GM12878 (cell line): ENCODE results near the gene CXCL8. TPM values are rescaled to one million over a fixed set of nuclear protein-coding genes. Genes with fewer than 3 reads are reported as not detected.

Experiments used
- ATAC-seq: fragments of 200-7000 bp; cut with Tn5 transposase; 3 replicates; pipeline ENCODE4 v1.9.1; 2020; ENCODE audit warnings: mild to moderate bottlenecking, moderate library complexity
- BruUV-seq: library from RNA; stranded (reverse); fragments of 400-500 nt; replicated peaks from 2 replicates; lab custom pipeline; 2021; lab: Mats Ljungman, UMichigan
- CTCF ChIA-PET: fragments of 300-600 bp; sonication (Branson Sonifier 250); formaldehyde crosslinking; extraction: SDS; loops from one replicate; lab custom pipeline; 2021; ENCODE audit warnings: inconsistent platforms; lab: Yijun Ruan, JAX
- POLR2A ChIA-PET: fragments of 350-600 bp; formaldehyde crosslinking; extraction: SDS; loops from one replicate; lab custom pipeline; 2021; ENCODE audit warnings: inconsistent platforms; lab: Charles Lee
- RAD21 ChIA-PET: fragments of 300-600 bp; sonication (Branson Sonifier 250); formaldehyde crosslinking; loops from one replicate; lab custom pipeline; 2023; ENCODE audit warnings: antibody characterized with exemption; ENCODE audit not compliant: unreplicated experiment; lab: Charles Lee
- SMC1A ChIA-PET: fragments of 300-600 bp; sonication (Branson Sonifier 250); formaldehyde crosslinking; loops from one replicate; lab custom pipeline; 2023; ENCODE audit not compliant: unreplicated experiment, uncharacterized antibody; lab: Charles Lee
- DNase-seq: peaks from one replicate; pipeline ENCODE4 v3.0.0-alpha.2; 2011; ENCODE audit warnings: low read depth, low spot score
- FAIRE-seq: peaks from 3 replicates; lab custom pipeline; 2011; peaks lifted over from hg19 to GRCh38; lab: Jason Lieb, UNC
- H2AFZ ChIP-seq: 2 replicates; pipeline ENCODE4 v1.6.0; 2011; ENCODE audit warnings: low read depth, low read length, control low read depth; ENCODE audit not compliant: control insufficient read depth
- H3K27ac ChIP-seq: 2 replicates; pipeline ENCODE4 v1.5.1; 2011; ENCODE audit warnings: control low read depth; ENCODE audit not compliant: control insufficient read depth, insufficient read depth
- H3K27me3 ChIP-seq, 2 experiments: replicated peaks in 1 of 2; 2 replicates each; pipeline versions ENCODE4 v1.6.0 to v1.6.1; 2011; ENCODE audit warnings: low read length in 1 of 2; ENCODE audit not compliant: control insufficient read depth in 2 of 2, insufficient read depth in 2 of 2
- H3K36me3 ChIP-seq, 2 experiments: 2 replicates each; pipeline ENCODE4 v1.5.1; 2011; ENCODE audit warnings: low read length in 1 of 2; ENCODE audit not compliant: control insufficient read depth in 2 of 2, insufficient read depth in 2 of 2
- H3K4me1 ChIP-seq: 2 replicates; pipeline ENCODE4 v1.6.1; 2011; ENCODE audit warnings: mild to moderate bottlenecking, low read length, moderate library complexity, mixed read lengths; ENCODE audit not compliant: control insufficient read depth, insufficient read depth
- H3K4me2 ChIP-seq: 2 replicates; pipeline ENCODE4 v1.6.0; 2011; ENCODE audit warnings: control low read depth; ENCODE audit not compliant: control insufficient read depth, insufficient read depth
- H3K4me3 ChIP-seq: fragments of 200-600 bp; sonication (generic); 2 replicates; pipeline ENCODE4 v1.5.1; 2016
- H3K79me2 ChIP-seq: 2 replicates; pipeline ENCODE4 v1.6.0; 2011; ENCODE audit warnings: low read length; ENCODE audit not compliant: control insufficient read depth, insufficient read depth
- H3K9ac ChIP-seq: 2 replicates; pipeline ENCODE4 v1.8.0; 2011; ENCODE audit warnings: low read length, control low read depth, mixed read lengths; ENCODE audit not compliant: control insufficient read depth, insufficient read depth
- H3K9me3 ChIP-seq: replicated peaks from 3 replicates; pipeline ENCODE4 v1.5.1; 2011; ENCODE audit warnings: mild to moderate bottlenecking, low read length; ENCODE audit not compliant: control insufficient read depth, insufficient read depth
- H4K20me1 ChIP-seq: 2 replicates; pipeline ENCODE4 v1.6.0; 2011; ENCODE audit not compliant: control insufficient read depth, insufficient read depth
- ATF7 ChIP-seq: fragments of 450-650 bp; IDR thresholded peaks from 2 replicates; pipeline ENCODE4 v1.6.1; 2016; ENCODE audit warnings: low read depth, mild to moderate bottlenecking
- HDAC2 ChIP-seq: fragments of 200-600 bp; sonication (generic); IDR thresholded peaks from 2 replicates; pipeline ENCODE4 v1.6.1; 2017
- NFYB ChIP-seq: IDR thresholded peaks from 2 replicates; pipeline ENCODE4 v1.6.1; 2011; ENCODE audit warnings: low read depth, mild to moderate bottlenecking, low read length, improper control_type of control experiment, moderate library complexity; ENCODE audit not compliant: insufficient read depth
- NRF1 ChIP-seq: conservative IDR thresholded peaks from 2 replicates; pipeline ENCODE4 v1.6.1; 2011; ENCODE audit warnings: mild to moderate bottlenecking, low read depth, low read length, improper control_type of control experiment
- PAX5 ChIP-seq: IDR thresholded peaks from 2 replicates; pipeline ENCODE4 v1.6.1; 2011; ENCODE audit warnings: low read depth, low read length, borderline replicate concordance
- POU2F2 ChIP-seq: IDR thresholded peaks from 3 replicates; pipeline ENCODE4 v1.6.1; 2011; ENCODE audit warnings: low read depth, mild to moderate bottlenecking, low read length, borderline replicate concordance
- RUNX3 ChIP-seq: IDR thresholded peaks from 2 replicates; pipeline ENCODE4 v1.6.1; 2012; ENCODE audit warnings: low read length, inconsistent platforms
- ZNF384 ChIP-seq: IDR thresholded peaks from 2 replicates; pipeline ENCODE4 v1.6.1; 2012; ENCODE audit warnings: low read depth, mild to moderate bottlenecking, low read length, improper control_type of control experiment, borderline replicate concordance
- WGBS: methylation state at CpG from one replicate; pipeline ENCODE4 v1.1.6; 2016; ENCODE audit warnings: low lambda C conversion rate; ENCODE audit not compliant: insufficient replicate concordance, insufficient coverage; ENCODE audit errors: missing lambda C conversion rate; 5-methylcytosine and 5-hydroxymethylcytosine counted together
- in situ Hi-C: fragments of 300-500 bp; cut with MboI; formaldehyde crosslinking; loops from 9 replicates; pipeline ENCODE4 v1.14.3; 2018; ENCODE audit warnings: mixed read lengths
- intact Hi-C: fragments of 100-400 bp; cut with micrococcal nuclease; formaldehyde crosslinking; loops from one replicate; pipeline ENCODE4 v1.14.2; 2022; ENCODE audit not compliant: unreplicated experiment
- polyA plus RNA-seq, 11 experiments: library from polyadenylated mRNA; depleted of rRNA in 4 of 11; unstranded in 6 of 11; stranded (reverse) in 5 of 11; fragments of >200 nt; fragmentation: Nextera tagmentation in 4 of 11; fragmentation: Illumina TruSeq in 1 of 11; extraction: Ambion mirVana in 4 of 11; extraction: Trizol in 1 of 11; gene quantifications; 1 replicate in 1 of 11; 2 replicates in 10 of 11; pipeline versions ENCODE4 v1.2.1 to v1.2.3, GENCODE V29; 2011 to 2016; ENCODE audit warnings: inconsistent platforms in 2 of 11, missing spikeins in 2 of 11, low read depth in 1 of 11
- total RNA-seq, 4 experiments: library from RNA; depleted of rRNA in 3 of 4; stranded (reverse); fragments of >200 nt in 3 of 4; fragmentation: Illumina TruSeq in 1 of 4; extraction: Trizol in 1 of 4; gene quantifications; 2 replicates each; pipeline versions ENCODE4 v1.2.1 to v1.2.3, GENCODE V29; 2013 to 2021
- TF ChIP-seq, protein P1 (sequence below): fragments of 450-650 bp; formaldehyde crosslinking; IDR thresholded peaks from 2 replicates; pipeline ENCODE4 v1.5.0; 2022; ENCODE audit warnings: mild to moderate bottlenecking, missing genetic modification characterization
- TF ChIP-seq, protein P2 (sequence below): IDR thresholded peaks from 2 replicates; pipeline ENCODE4 v1.6.1; 2012; ENCODE audit warnings: low read length, inconsistent platforms
- TF ChIP-seq, protein P3 (sequence below): fragments of 450-650 bp; IDR thresholded peaks from 2 replicates; pipeline ENCODE4 v1.6.1; 2018; ENCODE audit warnings: mild to moderate bottlenecking, low read depth, moderate library complexity; ENCODE audit not compliant: partially characterized antibody
- TF ChIP-seq, protein P4 (sequence below): IDR thresholded peaks from 2 replicates; pipeline ENCODE4 v1.6.1; 2011; ENCODE audit warnings: low read depth, low read length, improper control_type of control experiment, borderline replicate concordance

The CXCL8 gene
- total and polyA plus RNA-seq, 10 of the 15 experiments (the other 5 are each of a cell fraction or from before 2014, with no cell fraction given) = 0.09 to 0.36 (median 0.19) TPM; not detected in 1

DNA sequence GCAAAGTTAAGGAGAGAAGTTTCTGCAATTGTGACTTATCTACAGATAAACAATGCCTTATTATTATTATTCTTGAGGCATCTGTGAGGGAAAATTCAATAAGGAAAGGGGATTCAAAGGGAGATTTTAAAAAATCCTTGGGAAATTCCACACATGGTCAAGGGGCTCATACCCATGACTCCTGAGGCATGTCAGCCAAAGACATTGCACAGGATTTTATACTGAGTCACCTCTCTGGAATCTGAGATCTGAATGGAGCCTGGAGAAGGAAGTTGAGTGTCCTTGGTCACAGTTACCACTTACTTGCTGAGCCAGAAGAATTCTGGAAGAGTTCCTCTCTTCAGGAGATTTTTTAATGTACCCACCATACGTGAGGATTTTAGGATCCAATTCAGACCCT lies 14.4 kb upstream of the CXCL8 start (continued):
- TF ChIP-seq, protein P1, sequence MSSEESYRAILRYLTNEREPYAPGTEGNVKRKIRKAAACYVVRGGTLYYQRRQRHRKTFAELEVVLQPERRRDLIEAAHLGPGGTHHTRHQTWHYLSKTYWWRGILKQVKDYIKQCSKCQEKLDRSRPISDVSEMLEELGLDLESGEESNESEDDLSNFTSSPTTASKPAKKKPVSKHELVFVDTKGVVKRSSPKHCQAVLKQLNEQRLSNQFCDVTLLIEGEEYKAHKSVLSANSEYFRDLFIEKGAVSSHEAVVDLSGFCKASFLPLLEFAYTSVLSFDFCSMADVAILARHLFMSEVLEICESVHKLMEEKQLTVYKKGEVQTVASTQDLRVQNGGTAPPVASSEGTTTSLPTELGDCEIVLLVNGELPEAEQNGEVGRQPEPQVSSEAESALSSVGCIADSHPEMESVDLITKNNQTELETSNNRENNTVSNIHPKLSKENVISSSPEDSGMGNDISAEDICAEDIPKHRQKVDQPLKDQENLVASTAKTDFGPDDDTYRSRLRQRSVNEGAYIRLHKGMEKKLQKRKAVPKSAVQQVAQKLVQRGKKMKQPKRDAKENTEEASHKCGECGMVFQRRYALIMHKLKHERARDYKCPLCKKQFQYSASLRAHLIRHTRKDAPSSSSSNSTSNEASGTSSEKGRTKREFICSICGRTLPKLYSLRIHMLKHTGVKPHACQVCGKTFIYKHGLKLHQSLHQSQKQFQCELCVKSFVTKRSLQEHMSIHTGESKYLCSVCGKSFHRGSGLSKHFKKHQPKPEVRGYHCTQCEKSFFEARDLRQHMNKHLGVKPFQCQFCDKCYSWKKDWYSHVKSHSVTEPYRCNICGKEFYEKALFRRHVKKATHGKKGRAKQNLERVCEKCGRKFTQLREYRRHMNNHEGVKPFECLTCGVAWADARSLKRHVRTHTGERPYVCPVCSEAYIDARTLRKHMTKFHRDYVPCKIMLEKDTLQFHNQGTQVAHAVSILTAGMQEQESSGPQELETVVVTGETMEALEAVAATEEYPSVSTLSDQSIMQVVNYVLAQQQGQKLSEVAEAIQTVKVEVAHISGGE = no peak

DNA sequence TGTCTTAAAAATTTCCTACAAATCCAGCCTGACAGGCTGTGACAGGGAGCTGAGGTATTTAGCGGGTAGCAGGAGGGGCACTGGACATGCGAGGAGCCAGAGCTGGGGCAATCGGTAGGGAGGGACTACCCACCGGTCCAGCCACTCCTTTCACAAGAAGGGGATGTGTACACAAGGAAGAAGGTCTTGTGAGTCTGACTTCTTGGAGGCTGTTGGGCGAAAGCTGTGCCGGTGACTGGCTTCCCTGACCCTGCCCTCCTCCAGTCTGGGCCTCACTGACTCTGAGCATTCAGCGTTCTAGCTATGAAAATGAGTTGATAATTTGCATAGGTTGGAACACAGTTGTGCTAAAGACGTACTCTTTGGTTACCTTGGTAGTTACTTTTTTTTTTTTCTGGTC lies 12.7 kb upstream of the CXCL8 start:
- no TSS peak for BruUV-seq
- intact Hi-C loops = loop anchor here (5.0 kb wide), 1 partner anchor 60 kb away; no protein-coding TSS in a partner anchor
- peak; percentile 79 for ATAC-seq

More for the DNA sequence above, 12.7 kb upstream of the CXCL8 start:
- H3K4me1 ChIP-seq = peaks cover 14% of the 10 kb centered on the region
- no peak overlapping the region for H3K27ac ChIP-seq
- SMC1A ChIA-PET = interaction anchor here (0.6 to 1.8 kb wide), 3 partner anchors 13 to 159 kb away, joined by 3 to 5 read pairs (median 3); partner anchors contain the start of gene CXCL8
- H3K27me3 ChIP-seq = no peaks in the 10 kb centered on the region
- in situ Hi-C loops = no loop called here
- no peak overlapping the region for H3K4me3 ChIP-seq
- CTCF ChIA-PET = interaction anchor here (0.6 to 1.4 kb wide), 10 partner anchors 9 to 154 kb away, joined by 3 to 4 read pairs (median 4); no protein-coding TSS in a partner anchor
- RAD21 ChIA-PET = interaction anchor here (0.9 kb wide), 1 partner anchor 406 kb away, joined by 4 read pairs; no protein-coding TSS in a partner anchor
- no peaks in the 10 kb centered on the region for H4K20me1 ChIP-seq
- DNase-seq (no peak), FAIRE-seq (no peak)
- H3K9ac ChIP-seq = no peak overlapping the region
- no peaks in the 10 kb centered on the region for H3K79me2 ChIP-seq
- H3K36me3 ChIP-seq = no peaks in the 10 kb centered on the region
- no peak overlapping the region for H3K4me2 ChIP-seq
- POLR2A ChIA-PET = no interaction called here
- TF ChIP-seq, protein P2, sequence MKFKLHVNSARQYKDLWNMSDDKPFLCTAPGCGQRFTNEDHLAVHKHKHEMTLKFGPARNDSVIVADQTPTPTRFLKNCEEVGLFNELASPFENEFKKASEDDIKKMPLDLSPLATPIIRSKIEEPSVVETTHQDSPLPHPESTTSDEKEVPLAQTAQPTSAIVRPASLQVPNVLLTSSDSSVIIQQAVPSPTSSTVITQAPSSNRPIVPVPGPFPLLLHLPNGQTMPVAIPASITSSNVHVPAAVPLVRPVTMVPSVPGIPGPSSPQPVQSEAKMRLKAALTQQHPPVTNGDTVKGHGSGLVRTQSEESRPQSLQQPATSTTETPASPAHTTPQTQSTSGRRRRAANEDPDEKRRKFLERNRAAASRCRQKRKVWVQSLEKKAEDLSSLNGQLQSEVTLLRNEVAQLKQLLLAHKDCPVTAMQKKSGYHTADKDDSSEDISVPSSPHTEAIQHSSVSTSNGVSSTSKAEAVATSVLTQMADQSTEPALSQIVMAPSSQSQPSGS = no peak
- TF ChIP-seq ZNF384 (peak; percentile 29; the same call in 1 of the 2 replicates), HDAC2 (no peak), RUNX3 (no peak), NFYB (no peak), ATF7 (no peak), PAX5 (peak; percentile 66; the same call in 1 of the 2 replicates), POU2F2 (peak; percentile 86; the same call in 2 of the 3 replicates), NRF1 (no peak)
- TF ChIP-seq, protein P3, sequence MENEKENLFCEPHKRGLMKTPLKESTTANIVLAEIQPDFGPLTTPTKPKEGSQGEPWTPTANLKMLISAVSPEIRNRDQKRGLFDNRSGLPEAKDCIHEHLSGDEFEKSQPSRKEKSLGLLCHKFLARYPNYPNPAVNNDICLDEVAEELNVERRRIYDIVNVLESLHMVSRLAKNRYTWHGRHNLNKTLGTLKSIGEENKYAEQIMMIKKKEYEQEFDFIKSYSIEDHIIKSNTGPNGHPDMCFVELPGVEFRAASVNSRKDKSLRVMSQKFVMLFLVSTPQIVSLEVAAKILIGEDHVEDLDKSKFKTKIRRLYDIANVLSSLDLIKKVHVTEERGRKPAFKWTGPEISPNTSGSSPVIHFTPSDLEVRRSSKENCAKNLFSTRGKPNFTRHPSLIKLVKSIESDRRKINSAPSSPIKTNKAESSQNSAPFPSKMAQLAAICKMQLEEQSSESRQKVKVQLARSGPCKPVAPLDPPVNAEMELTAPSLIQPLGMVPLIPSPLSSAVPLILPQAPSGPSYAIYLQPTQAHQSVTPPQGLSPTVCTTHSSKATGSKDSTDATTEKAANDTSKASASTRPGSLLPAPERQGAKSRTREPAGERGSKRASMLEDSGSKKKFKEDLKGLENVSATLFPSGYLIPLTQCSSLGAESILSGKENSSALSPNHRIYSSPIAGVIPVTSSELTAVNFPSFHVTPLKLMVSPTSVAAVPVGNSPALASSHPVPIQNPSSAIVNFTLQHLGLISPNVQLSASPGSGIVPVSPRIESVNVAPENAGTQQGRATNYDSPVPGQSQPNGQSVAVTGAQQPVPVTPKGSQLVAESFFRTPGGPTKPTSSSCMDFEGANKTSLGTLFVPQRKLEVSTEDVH = no peak
- TF ChIP-seq, protein P4, sequence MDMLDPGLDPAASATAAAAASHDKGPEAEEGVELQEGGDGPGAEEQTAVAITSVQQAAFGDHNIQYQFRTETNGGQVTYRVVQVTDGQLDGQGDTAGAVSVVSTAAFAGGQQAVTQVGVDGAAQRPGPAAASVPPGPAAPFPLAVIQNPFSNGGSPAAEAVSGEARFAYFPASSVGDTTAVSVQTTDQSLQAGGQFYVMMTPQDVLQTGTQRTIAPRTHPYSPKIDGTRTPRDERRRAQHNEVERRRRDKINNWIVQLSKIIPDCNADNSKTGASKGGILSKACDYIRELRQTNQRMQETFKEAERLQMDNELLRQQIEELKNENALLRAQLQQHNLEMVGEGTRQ = no peak
- H2AFZ ChIP-seq = no peak overlapping the region
- H3K9me3 ChIP-seq = no peaks in the 10 kb centered on the region; the same call in 1 of the 3 replicates
- WGBS = 26% methylated on average over 8 of the region's 8 CpGs
